B cell (primary cell): Measurements from ENCODE around the gene CCDC60. TPM values are rescaled to one million over a fixed set of nuclear protein-coding genes. Genes with fewer than 3 reads are reported as not detected.

Source experiments
- ATAC-seq: fragments of 200-7000 bp; cut with Tn5 transposase; one replicate; pipeline ENCODE4 v1.10.0; 2021; ENCODE audit warnings: low read depth, mild to moderate bottlenecking, moderate number of reproducible peaks, moderate library complexity
- CTCF ChIA-PET: fragments of 350-600 bp; sonication (Branson Sonifier 250); formaldehyde crosslinking; loops from one replicate; lab custom pipeline; 2021; ENCODE audit warnings: antibody characterized with exemption, inconsistent platforms; lab: Charles Lee
- POLR2A ChIA-PET: fragments of 350-600 bp; sonication (Branson Sonifier 250); formaldehyde crosslinking; loops from one replicate; lab custom pipeline; 2021; ENCODE audit warnings: antibody characterized with exemption; lab: Charles Lee
- DNase-seq: peaks from one replicate; pipeline ENCODE4 v3.0.0; 2013
- H2AFZ ChIP-seq: 2 replicates; pipeline ENCODE4 v1.6.1; 2012; ENCODE audit warnings: mild to moderate bottlenecking, low read depth, low read length; ENCODE audit not compliant: insufficient read depth, poor library complexity, severe bottlenecking
- H3K27ac ChIP-seq, 2 donors: 1 replicate in 1 of 2; 2 replicates in 1 of 2; pipeline ENCODE4 v1.5.1; 2012 to 2013; ENCODE audit warnings: low read length in 2 of 2, mild to moderate bottlenecking in 2 of 2, moderate library complexity in 1 of 2
- H3K27me3 ChIP-seq, 4 experiments: fragments of 200-600 bp in 1 of 4; sonication (generic) in 1 of 4; replicated peaks in 1 of 4; 1 replicate in 2 of 4; 2 replicates in 2 of 4; pipeline versions ENCODE4 v1.6.1 to v1.7.0; 2013 to 2016; ENCODE audit warnings: low read length in 3 of 4, mild to moderate bottlenecking in 2 of 4, mixed read lengths in 1 of 4, moderate library complexity in 1 of 4; ENCODE audit not compliant: insufficient read depth in 4 of 4, control insufficient read depth in 3 of 4; ENCODE audit errors: control extremely low read depth in 1 of 4
- H3K36me3 ChIP-seq, 2 experiments: replicated peaks in 1 of 2; 1 replicate in 1 of 2; 2 replicates in 1 of 2; pipeline versions ENCODE4 v1.6.1 to v1.7.1; 2013; ENCODE audit warnings: low read length in 1 of 2; ENCODE audit not compliant: insufficient read depth in 2 of 2, control insufficient read depth in 1 of 2; ENCODE audit errors: control extremely low read depth in 1 of 2, extremely low read depth in 1 of 2
- H3K4me1 ChIP-seq, 2 donors: fragments of 200-600 bp in 1 of 2; sonication (generic) in 1 of 2; 1 replicate in 1 of 2; 2 replicates in 1 of 2; pipeline versions ENCODE4 v1.5.1 to v1.6.1; 2013 to 2017; ENCODE audit warnings: low read length in 2 of 2; ENCODE audit not compliant: control insufficient read depth in 2 of 2, insufficient read depth in 2 of 2
- H3K4me2 ChIP-seq: replicated peaks from 2 replicates; pipeline ENCODE3; 2012; ENCODE audit warnings: mild to moderate bottlenecking, low read depth, low read length; ENCODE audit not compliant: poor library complexity, severe bottlenecking
- H3K4me3 ChIP-seq, 5 experiments: fragments of 200-600 bp in 1 of 5; sonication (generic) in 1 of 5; 1 replicate in 3 of 5; 2 replicates in 2 of 5; pipeline versions ENCODE4 v1.5.1 to v1.7.0; 2011 to 2016; ENCODE audit warnings: low read length in 4 of 5, mild to moderate bottlenecking in 4 of 5, low read depth in 2 of 5, control low read depth in 1 of 5, moderate library complexity in 1 of 5; ENCODE audit not compliant: insufficient read depth in 1 of 5; ENCODE audit errors: control extremely low read depth in 1 of 5, extremely low read depth in 1 of 5
- H3K79me2 ChIP-seq: fragments of 200-600 bp; sonication (generic); one replicate; pipeline ENCODE4 v1.6.0; 2016; ENCODE audit warnings: low read length; ENCODE audit not compliant: control insufficient read depth, insufficient read depth
- H3K9ac ChIP-seq: fragments of 200-600 bp; sonication (generic); 2 replicates; pipeline ENCODE4 v1.6.1; 2017; ENCODE audit warnings: mild to moderate bottlenecking, low read length, moderate library complexity
- H3K9me3 ChIP-seq, 3 donors: one replicate each; pipeline versions ENCODE4 v1.6.1 to v1.7.1; 2013; ENCODE audit warnings: low read length in 2 of 3; ENCODE audit not compliant: control insufficient read depth in 2 of 3, insufficient read depth in 1 of 3; ENCODE audit errors: control extremely low read depth in 1 of 3
- H4K20me1 ChIP-seq: 2 replicates; pipeline ENCODE4 v1.6.0; 2012; ENCODE audit warnings: mild to moderate bottlenecking, low read length; ENCODE audit not compliant: insufficient read depth, control insufficient read depth, poor library complexity, severe bottlenecking
- H3K27ac Mint-ChIP-seq: one replicate; pipeline ENCODE4 v1.8.0; 2021; ENCODE audit warnings: mixed read lengths
- H3K27me3 Mint-ChIP-seq: one replicate; pipeline ENCODE4 v1.8.0; 2021; ENCODE audit warnings: mixed read lengths
- H3K4me1 Mint-ChIP-seq: one replicate; pipeline ENCODE4 v1.8.0; 2021; ENCODE audit warnings: mixed read lengths
- H3K4me3 Mint-ChIP-seq: one replicate; pipeline ENCODE4 v1.8.0; 2021; ENCODE audit warnings: mixed read lengths
- H3K9me3 Mint-ChIP-seq: one replicate; pipeline ENCODE4 v1.8.0; 2022; ENCODE audit warnings: mixed read lengths; ENCODE audit not compliant: insufficient read depth
- EZH2 ChIP-seq: IDR thresholded peaks from 2 replicates; pipeline ENCODE4 v1.6.1; 2012; ENCODE audit warnings: borderline replicate concordance, low read depth, mild to moderate bottlenecking, moderate library complexity, low read length; ENCODE audit not compliant: insufficient read depth, poor library complexity, severe bottlenecking
- WGBS: methylation state at CpG from one replicate; pipeline ENCODE4 v1.1.5; 2013; ENCODE audit warnings: missing lambda C conversion rate; ENCODE audit not compliant: insufficient coverage; 5-methylcytosine and 5-hydroxymethylcytosine counted together
- intact Hi-C: fragments of 100-400 bp; cut with micrococcal nuclease; formaldehyde crosslinking; loops from one replicate; pipeline ENCODE4 v1.10.0; 2022
- polyA plus RNA-seq: library from polyadenylated mRNA; depleted of rRNA; stranded (reverse); fragments of >200 nt; gene quantifications from 2 replicates; pipeline ENCODE4 v1.2.3, GENCODE V29; 2012
- total RNA-seq, 2 donors: library from RNA; stranded (reverse); fragments of 120-200 nt in 1 of 2; gene quantifications; 1 replicate in 1 of 2; 2 replicates in 1 of 2; pipeline versions ENCODE4 v1.2.3 to v1.2.4, GENCODE V29; 2013 to 2022
- TF ChIP-seq, protein P1 (sequence below): fragments of 200-600 bp; IDR thresholded peaks from one replicate; pipeline ENCODE4 v1.8.0; 2022; ENCODE audit warnings: antibody characterized with exemption, mild to moderate bottlenecking

CCDC60 gene
- total and polyA plus RNA-seq, 2 donors (not counting 1 experiment from before 2014, with no cell fraction given): not detected

DNA sequence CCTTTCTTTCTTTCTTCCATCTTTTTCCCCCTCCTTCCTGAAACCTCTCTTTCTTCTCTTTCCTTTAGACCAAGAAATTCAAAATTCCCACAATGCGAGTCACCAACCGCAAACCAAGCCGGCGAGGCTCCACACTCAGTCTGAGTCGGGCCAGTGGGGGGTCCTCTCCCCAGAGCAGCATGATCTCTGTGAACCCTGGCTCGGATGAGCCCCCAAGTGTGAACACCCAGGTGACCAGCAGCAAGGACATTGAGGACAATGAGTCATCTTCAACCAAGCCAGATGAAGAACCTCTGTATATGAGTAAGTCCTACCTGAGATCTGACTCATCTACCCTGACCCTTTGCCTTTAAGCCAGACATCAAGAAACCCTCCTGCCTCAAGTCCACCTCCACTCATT lies 170.5 kb downstream of the CCDC60 start:
- Histone ChIP-seq H3K4me1 (no peaks in the 10 kb centered on the region), H3K79me2 (no peaks in the 10 kb centered on the region), H3K9ac (no peak overlapping the region), H3K4me2 (no peak overlapping the region), H4K20me1 (no peaks in the 10 kb centered on the region), H3K4me3 (no peak overlapping the region), H3K27ac (no peak overlapping the region), H3K9me3 (no peaks in the 10 kb centered on the region), H3K36me3 (no peaks in the 10 kb centered on the region), H2AFZ (no peak overlapping the region), H3K27me3 (no peaks in the 10 kb centered on the region)
- intact Hi-C loops: no loop called here
- 95% methylated on average over 6 of the region's 6 CpGs for WGBS
- Mint-ChIP-seq H3K4me1 (no peaks in the 10 kb centered on the region), H3K4me3 (no peak overlapping the region), H3K27ac (no peak overlapping the region), H3K27me3 (peaks cover 11% of the 10 kb centered on the region), H3K9me3 (no peaks in the 10 kb centered on the region)
- ChIA-PET POLR2A (no interaction called here), CTCF (no interaction called here)
- ATAC-seq: no peak
- no peak for DNase-seq
- TF ChIP-seq, protein P1, sequence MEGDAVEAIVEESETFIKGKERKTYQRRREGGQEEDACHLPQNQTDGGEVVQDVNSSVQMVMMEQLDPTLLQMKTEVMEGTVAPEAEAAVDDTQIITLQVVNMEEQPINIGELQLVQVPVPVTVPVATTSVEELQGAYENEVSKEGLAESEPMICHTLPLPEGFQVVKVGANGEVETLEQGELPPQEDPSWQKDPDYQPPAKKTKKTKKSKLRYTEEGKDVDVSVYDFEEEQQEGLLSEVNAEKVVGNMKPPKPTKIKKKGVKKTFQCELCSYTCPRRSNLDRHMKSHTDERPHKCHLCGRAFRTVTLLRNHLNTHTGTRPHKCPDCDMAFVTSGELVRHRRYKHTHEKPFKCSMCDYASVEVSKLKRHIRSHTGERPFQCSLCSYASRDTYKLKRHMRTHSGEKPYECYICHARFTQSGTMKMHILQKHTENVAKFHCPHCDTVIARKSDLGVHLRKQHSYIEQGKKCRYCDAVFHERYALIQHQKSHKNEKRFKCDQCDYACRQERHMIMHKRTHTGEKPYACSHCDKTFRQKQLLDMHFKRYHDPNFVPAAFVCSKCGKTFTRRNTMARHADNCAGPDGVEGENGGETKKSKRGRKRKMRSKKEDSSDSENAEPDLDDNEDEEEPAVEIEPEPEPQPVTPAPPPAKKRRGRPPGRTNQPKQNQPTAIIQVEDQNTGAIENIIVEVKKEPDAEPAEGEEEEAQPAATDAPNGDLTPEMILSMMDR: no peak
- no peak for TF ChIP-seq EZH2

DNA sequence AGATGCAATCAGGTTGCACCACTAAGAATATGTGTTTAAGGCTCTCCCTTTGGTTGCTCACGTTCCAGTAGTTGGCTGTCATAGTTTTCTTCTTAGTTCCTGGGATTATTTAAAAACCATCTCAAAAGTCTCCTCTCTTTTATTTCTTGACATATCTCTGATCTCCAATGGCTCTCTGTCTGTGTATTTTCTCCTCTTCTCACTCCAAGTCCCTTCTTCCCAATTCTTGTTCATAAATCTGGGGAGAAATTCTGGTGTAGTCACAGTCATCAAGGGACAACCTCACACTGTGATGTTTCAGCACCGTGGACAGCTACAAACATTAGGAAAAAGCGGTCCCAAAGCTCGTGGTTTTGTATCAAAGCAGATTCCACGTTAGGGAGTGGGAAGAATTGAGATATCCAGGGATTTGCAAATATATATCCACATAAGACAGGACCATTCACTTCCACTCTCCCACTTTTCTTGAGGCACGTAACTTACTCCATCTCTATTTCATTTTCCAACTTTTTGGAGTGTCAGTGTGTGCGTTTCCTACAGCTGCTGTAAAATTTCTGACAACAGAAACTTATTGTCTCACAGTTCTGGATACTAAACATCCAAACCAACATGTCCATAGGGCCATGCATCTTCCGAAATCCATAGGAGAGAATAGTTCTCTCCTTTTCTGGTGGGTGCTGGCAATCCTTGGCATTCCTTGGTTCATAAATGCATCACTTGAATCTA lies 178.4 kb downstream of the CCDC60 start:
- no peak for ATAC-seq
- peaks cover 15% of the 10 kb centered on the region for H3K27me3 Mint-ChIP-seq
- H3K27me3 ChIP-seq: no peaks in the 10 kb centered on the region
- H3K9me3 Mint-ChIP-seq: no peaks in the 10 kb centered on the region
- H3K36me3 ChIP-seq: no peaks in the 10 kb centered on the region
- H2AFZ ChIP-seq: no peak overlapping the region
- H3K27ac Mint-ChIP-seq: no peak overlapping the region
- no peak for DNase-seq
- no peaks in the 10 kb centered on the region for H3K4me1 ChIP-seq
- no peak overlapping the region for H3K9ac ChIP-seq
- H3K4me3 Mint-ChIP-seq: no peak overlapping the region
- intact Hi-C loops: no loop called here
- H3K79me2 ChIP-seq: no peaks in the 10 kb centered on the region
- ChIA-PET CTCF (no interaction called here), POLR2A (no interaction called here)
- TF ChIP-seq, protein P1: no peak
- no peak for TF ChIP-seq EZH2
- H3K27ac ChIP-seq: no peak overlapping the region
- H3K4me3 ChIP-seq: no peak overlapping the region
- H4K20me1 ChIP-seq: no peaks in the 10 kb centered on the region
- H3K4me2 ChIP-seq: no peak overlapping the region
- 56% methylated on average over 3 of the region's 8 CpGs for WGBS
- no peaks in the 10 kb centered on the region for H3K4me1 Mint-ChIP-seq
- no peaks in the 10 kb centered on the region for H3K9me3 ChIP-seq
